GM10248 (cell line): ENCODE results near the gene DHX57.

Experiments
- CTCF ChIA-PET: fragments of 300-600 bp; sonication (Branson Sonifier 250); formaldehyde crosslinking; extraction: SDS; loops from one replicate; lab custom pipeline; 2021; ENCODE audit warnings: antibody characterized with exemption; lab: Yijun Ruan, JAX
- POLR2A ChIA-PET: fragments of 350-650 bp; sonication (Branson Sonifier 250); formaldehyde crosslinking; extraction: SDS; loops from one replicate; lab custom pipeline; 2020; ENCODE audit warnings: antibody characterized with exemption; lab: Yijun Ruan, JAX
- DNase-seq: peaks from one replicate; pipeline ENCODE4 v3.0.0; 2012; ENCODE audit errors: extremely low spot score
- TF ChIP-seq, protein P1 (sequence below): IDR thresholded peaks from 2 replicates; pipeline ENCODE4 v1.5.1; 2012; ENCODE audit warnings: mild to moderate bottlenecking, low read depth; ENCODE audit errors: extremely low read depth, missing control alignments, control extremely low read depth

The DHX57 gene, protein sequence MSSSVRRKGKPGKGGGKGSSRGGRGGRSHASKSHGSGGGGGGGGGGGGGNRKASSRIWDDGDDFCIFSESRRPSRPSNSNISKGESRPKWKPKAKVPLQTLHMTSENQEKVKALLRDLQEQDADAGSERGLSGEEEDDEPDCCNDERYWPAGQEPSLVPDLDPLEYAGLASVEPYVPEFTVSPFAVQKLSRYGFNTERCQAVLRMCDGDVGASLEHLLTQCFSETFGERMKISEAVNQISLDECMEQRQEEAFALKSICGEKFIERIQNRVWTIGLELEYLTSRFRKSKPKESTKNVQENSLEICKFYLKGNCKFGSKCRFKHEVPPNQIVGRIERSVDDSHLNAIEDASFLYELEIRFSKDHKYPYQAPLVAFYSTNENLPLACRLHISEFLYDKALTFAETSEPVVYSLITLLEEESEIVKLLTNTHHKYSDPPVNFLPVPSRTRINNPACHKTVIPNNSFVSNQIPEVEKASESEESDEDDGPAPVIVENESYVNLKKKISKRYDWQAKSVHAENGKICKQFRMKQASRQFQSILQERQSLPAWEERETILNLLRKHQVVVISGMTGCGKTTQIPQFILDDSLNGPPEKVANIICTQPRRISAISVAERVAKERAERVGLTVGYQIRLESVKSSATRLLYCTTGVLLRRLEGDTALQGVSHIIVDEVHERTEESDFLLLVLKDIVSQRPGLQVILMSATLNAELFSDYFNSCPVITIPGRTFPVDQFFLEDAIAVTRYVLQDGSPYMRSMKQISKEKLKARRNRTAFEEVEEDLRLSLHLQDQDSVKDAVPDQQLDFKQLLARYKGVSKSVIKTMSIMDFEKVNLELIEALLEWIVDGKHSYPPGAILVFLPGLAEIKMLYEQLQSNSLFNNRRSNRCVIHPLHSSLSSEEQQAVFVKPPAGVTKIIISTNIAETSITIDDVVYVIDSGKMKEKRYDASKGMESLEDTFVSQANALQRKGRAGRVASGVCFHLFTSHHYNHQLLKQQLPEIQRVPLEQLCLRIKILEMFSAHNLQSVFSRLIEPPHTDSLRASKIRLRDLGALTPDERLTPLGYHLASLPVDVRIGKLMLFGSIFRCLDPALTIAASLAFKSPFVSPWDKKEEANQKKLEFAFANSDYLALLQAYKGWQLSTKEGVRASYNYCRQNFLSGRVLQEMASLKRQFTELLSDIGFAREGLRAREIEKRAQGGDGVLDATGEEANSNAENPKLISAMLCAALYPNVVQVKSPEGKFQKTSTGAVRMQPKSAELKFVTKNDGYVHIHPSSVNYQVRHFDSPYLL (N-terminal part only)

DNA sequence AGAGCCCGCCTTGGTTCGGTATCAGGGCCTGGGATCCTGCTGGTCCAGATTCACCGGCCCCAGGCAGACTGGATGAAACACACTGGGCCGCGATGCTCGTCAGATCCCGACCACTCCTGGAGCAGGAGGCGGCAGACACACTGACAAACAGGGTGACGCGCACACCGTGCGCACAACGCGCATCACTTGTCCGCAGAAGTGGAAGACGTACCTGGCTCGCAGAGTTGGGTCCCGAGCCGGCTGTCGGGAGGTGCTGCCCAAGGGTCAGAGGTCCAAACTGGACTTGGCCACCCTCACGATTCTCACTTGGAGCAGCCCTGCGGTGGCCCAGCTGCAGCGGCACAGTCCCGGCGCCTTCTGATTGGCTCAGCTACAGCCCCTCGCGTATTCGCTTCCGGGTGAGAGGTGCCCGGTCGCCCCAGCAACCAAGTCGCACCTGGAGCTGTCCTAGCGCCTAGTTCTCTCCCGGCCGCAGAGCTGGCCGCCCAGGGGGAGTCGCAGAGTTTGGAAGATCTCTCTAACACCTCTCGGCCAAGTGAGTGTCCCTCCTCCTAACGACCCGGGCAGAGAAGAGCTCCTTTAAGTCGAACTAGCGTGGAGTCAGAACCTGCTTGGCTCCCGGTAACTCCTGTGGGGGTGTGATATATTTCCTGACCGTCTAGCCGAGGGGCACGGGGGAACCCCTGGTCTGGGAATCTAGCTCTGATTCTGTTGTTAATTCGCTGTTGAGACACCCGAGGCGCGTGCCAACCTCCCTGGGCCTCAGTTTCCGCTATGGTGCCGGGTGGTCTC lies at the start of gene DHX57, which contains the start of gene MORN2:
TSS of gene DHX57 (minus strand) at position 359 of the 792 bp plus-strand sequence. CDS start 7,529 bp downstream, outside the sequence.
TSS of gene MORN2 (plus strand) at position 401 of the 792 bp plus-strand sequence.
- TF ChIP-seq, protein P1, sequence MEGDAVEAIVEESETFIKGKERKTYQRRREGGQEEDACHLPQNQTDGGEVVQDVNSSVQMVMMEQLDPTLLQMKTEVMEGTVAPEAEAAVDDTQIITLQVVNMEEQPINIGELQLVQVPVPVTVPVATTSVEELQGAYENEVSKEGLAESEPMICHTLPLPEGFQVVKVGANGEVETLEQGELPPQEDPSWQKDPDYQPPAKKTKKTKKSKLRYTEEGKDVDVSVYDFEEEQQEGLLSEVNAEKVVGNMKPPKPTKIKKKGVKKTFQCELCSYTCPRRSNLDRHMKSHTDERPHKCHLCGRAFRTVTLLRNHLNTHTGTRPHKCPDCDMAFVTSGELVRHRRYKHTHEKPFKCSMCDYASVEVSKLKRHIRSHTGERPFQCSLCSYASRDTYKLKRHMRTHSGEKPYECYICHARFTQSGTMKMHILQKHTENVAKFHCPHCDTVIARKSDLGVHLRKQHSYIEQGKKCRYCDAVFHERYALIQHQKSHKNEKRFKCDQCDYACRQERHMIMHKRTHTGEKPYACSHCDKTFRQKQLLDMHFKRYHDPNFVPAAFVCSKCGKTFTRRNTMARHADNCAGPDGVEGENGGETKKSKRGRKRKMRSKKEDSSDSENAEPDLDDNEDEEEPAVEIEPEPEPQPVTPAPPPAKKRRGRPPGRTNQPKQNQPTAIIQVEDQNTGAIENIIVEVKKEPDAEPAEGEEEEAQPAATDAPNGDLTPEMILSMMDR: no peak
- peak; percentile 95 for DNase-seq
- CTCF ChIA-PET: interaction anchor here (0.7 to 1.2 kb wide), 7 partner anchors 10 to 118 kb away, joined by 3 to 5 read pairs (median 3); no protein-coding TSS in a partner anchor
- POLR2A ChIA-PET: interaction anchor here (0.6 to 1.2 kb wide), 3 partner anchors 11 to 1250 kb away, joined by 3 to 4 read pairs (median 3); partner anchors contain the start of gene SRSF7

DNA sequence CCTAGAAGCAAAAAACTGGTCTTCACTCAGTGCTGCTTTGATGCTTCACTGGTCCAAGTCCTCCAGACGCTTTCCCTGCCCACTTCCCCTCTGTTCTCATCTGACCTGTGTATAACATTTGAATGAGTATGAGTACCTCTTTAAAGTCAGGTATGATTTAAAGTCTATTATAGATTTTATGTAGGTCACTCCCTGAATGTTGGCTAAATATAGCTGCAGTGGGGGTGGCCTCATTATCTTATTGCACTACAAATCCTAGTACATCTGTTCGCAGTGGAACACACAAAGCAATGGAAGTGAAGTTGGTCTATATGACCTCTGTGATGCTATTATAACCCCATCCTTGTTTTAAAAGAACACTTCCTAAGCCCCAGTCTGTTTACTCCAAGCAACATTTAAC lies 47.2 kb upstream of the DHX57 start:
- TF ChIP-seq, protein P1: no peak
- DNase-seq: no peak
- ChIA-PET POLR2A (no interaction called here), CTCF (interaction anchor here (1.2 to 3.7 kb wide), 3 partner anchors 10 to 305 kb away, joined by 3 to 21 read pairs (median 4); no protein-coding TSS in a partner anchor)

DNA sequence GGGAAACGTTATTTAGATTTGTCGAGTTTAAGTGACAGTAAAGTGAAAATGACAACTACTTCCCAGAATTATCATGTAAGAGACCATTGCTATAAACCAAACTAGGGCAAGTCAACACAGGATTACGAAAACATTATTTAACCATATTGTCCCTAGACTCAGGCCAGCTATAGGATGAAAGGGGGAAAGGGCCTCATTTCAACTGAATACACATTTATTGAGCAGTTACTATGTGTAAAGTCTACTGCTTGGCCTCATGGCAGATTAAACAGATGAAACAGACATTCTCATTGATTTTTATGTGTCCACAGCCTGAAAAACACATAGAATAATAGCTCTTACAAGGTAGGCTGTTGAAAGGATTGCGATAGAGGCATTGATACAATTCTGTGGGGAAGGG lies 46.7 kb upstream of the DHX57 start:
- ChIA-PET CTCF (interaction anchor here (1.2 to 3.7 kb wide), 3 partner anchors 10 to 305 kb away, joined by 3 to 21 read pairs (median 4); no protein-coding TSS in a partner anchor), POLR2A (interaction anchor here (0.6 kb wide), 1 partner anchor 189 kb away, joined by 5 read pairs; no protein-coding TSS in a partner anchor)
- TF ChIP-seq, protein P1: no peak
- no peak for DNase-seq

DNA sequence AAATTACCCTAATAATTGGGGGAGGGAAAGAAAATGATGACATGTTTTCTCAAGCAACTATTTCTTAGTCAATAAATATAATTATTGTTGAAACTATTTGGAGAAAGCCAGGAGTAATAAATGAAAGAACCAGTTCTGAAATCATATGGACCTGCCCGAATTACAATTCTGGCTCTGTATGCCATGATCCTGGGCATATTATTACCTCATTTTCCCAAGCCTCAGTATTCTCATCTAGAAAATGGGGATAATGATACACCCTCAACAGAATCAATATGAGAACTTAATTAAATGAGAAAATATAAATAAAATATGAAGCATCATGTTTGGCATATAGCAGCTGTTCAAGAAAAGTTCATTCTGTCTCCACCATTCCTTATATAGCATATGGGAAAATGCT lies 36.9 kb upstream of the DHX57 start:
- no peak for DNase-seq
- ChIA-PET POLR2A (no interaction called here), CTCF (interaction anchor here (1.5 to 3.3 kb wide), 3 partner anchors 10 to 17 kb away, joined by 4 to 21 read pairs (median 4); no protein-coding TSS in a partner anchor)
- TF ChIP-seq, protein P1: no peak

DNA sequence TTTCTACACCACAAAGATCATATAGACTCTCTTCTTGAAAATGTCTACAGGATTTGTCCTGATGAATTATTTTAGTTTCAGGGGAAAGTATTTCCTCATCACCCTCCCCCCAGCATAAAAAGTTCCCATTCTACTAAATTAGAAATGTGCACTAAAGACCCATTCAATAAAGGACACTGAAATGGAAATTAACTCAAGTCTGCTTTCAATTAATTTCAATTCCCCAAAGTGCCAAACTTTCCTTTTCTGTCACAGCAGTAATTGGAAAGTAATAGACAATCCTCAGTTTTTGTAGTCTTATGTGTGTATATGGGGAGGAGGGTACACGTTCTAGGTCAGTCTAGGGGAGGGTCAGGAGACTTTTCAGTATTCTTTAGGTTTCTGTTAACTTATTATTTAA lies 35.5 kb upstream of the DHX57 start:
- TF ChIP-seq, protein P1: no peak
- no peak for DNase-seq
- ChIA-PET CTCF (interaction anchor here (1.9 to 3.3 kb wide), 3 partner anchors 10 to 36 kb away, joined by 4 to 21 read pairs (median 7); no protein-coding TSS in a partner anchor), POLR2A (no interaction called here)
